Smooth muscle cell (in vitro differentiated cells): ENCODE data around the gene RIMBP3C. TPM values are rescaled to one million over a fixed set of nuclear protein-coding genes. Genes with fewer than 3 reads are reported as not detected.
"Not testable (repeated sequence)": the region's sequence is repeated elsewhere in the genome, so short reads cannot be mapped to it uniquely, and the experiment has no call there.

Experiments used
- DNase-seq: peaks from one replicate; lab custom pipeline; 2025; ENCODE audit not compliant: unreplicated experiment; lab: John Stamatoyannopoulos, UW
- H2AFZ ChIP-seq: fragments of 200-600 bp; sonication (generic); 2 replicates; pipeline ENCODE4 v1.6.0; 2016; ENCODE audit warnings: antibody characterized with exemption, low read depth, mild to moderate bottlenecking
- H3F3A ChIP-seq: fragments of 200-600 bp; sonication (generic); 2 replicates; pipeline ENCODE4 v1.6.0; 2017; ENCODE audit warnings: antibody characterized with exemption, low read depth
- H3K27ac ChIP-seq: fragments of 200-600 bp; sonication (generic); 2 replicates; pipeline ENCODE4 v1.5.1; 2016; ENCODE audit warnings: low read depth, mild to moderate bottlenecking
- H3K27me3 ChIP-seq: fragments of 200-600 bp; sonication (generic); 2 replicates; pipeline ENCODE4 v1.6.1; 2016; ENCODE audit warnings: low read depth, mild to moderate bottlenecking
- H3K36me3 ChIP-seq: fragments of 200-600 bp; sonication (generic); 2 replicates; pipeline ENCODE4 v1.5.1; 2016; ENCODE audit warnings: low read depth
- H3K4me1 ChIP-seq: fragments of 200-600 bp; sonication (generic); 2 replicates; pipeline ENCODE4 v1.5.1; 2016; ENCODE audit warnings: low read depth
- H3K4me2 ChIP-seq: fragments of 200-600 bp; sonication (generic); 2 replicates; pipeline ENCODE4 v1.6.0; 2016; ENCODE audit warnings: mild to moderate bottlenecking
- H3K4me3 ChIP-seq: fragments of 200-600 bp; sonication (generic); 2 replicates; pipeline ENCODE4 v1.5.1; 2016; ENCODE audit warnings: mild to moderate bottlenecking
- H3K79me2 ChIP-seq: fragments of 200-600 bp; sonication (generic); 2 replicates; pipeline ENCODE4 v1.6.0; 2016; ENCODE audit warnings: low read depth, mild to moderate bottlenecking
- H3K9ac ChIP-seq: fragments of 200-600 bp; sonication (generic); 2 replicates; pipeline ENCODE4 v1.6.0; 2016; ENCODE audit warnings: low read depth
- H3K9me3 ChIP-seq: fragments of 200-600 bp; sonication (generic); replicated peaks from 2 replicates; pipeline ENCODE4 v1.5.1; 2016; ENCODE audit warnings: low read depth
- H4K20me1 ChIP-seq: fragments of 200-600 bp; sonication (generic); 2 replicates; pipeline ENCODE4 v1.6.0; 2016; ENCODE audit warnings: low read depth
- WGBS: methylation state at CpG from one replicate; pipeline ENCODE4 v1.1.7; 2016; ENCODE audit warnings: low lambda C conversion rate; 5-methylcytosine and 5-hydroxymethylcytosine counted together
- polyA plus RNA-seq: library from polyadenylated mRNA; unstranded; fragments of >200 nt; fragmentation: Nextera tagmentation; extraction: Ambion mirVana; gene quantifications from 2 replicates; pipeline ENCODE4 v1.2.1, GENCODE V29; 2016
- total RNA-seq: library from RNA; depleted of rRNA; stranded (reverse); fragments of >200 nt; gene quantifications from 2 replicates; pipeline ENCODE4 v1.2.3, GENCODE V29; 2014

Gene RIMBP3C
- total and polyA plus RNA-seq, 2 experiments from 2014 or later: 0.17 to 0.45 TPM

- H4K20me1 ChIP-seq, H3K4me2 ChIP-seq, H3K4me1 ChIP-seq, H3K4me3 ChIP-seq, H3K27ac ChIP-seq, H3K36me3 ChIP-seq, H3K9me3 ChIP-seq, H3K79me2 ChIP-seq, H3K27me3 ChIP-seq, H2AFZ ChIP-seq, DNase-seq, H3K9ac ChIP-seq, H3F3A ChIP-seq: not testable (repeated sequence)
- WGBS: no CpG with 5 or more reads among the region's 115 CpGs
Observed at GRCh38 chr22:21516970-21517764, 34.1 kb downstream of the RIMBP3C start.

DNA sequence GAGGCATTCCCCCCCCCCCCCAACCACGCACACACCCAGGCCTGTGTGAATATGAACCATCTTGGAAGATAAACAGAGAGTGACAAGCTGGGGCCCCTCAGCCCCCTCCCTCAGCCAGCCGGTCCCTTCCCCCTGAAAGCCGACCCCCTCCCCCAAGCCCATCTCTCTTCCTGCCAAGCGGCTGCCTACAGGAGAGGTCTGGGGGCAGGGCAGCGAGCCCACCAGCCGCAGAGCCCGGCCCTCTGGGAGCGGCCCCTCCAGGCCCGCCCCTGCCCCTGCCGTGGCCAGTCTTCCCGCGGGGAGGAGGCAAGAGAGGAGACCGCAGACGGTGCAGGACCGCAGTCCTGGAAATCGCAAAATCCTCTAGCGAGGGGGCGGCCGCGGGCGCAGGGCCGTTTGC, 34.7 kb downstream of the RIMBP3C start:
- not testable (repeated sequence) for H3K4me2 ChIP-seq, H3K27ac ChIP-seq, H3K4me3 ChIP-seq, H4K20me1 ChIP-seq, H2AFZ ChIP-seq, H3K27me3 ChIP-seq, H3K9me3 ChIP-seq, H3K9ac ChIP-seq, H3F3A ChIP-seq, H3K36me3 ChIP-seq, H3K4me1 ChIP-seq, DNase-seq, H3K79me2 ChIP-seq
- no CpG with 5 or more reads among the region's 22 CpGs for WGBS

- H3K9ac ChIP-seq, H3K4me2 ChIP-seq, H2AFZ ChIP-seq, H3K79me2 ChIP-seq, H3K4me3 ChIP-seq, H3K27me3 ChIP-seq, H4K20me1 ChIP-seq, DNase-seq, H3K4me1 ChIP-seq, H3K36me3 ChIP-seq, H3F3A ChIP-seq, H3K9me3 ChIP-seq, H3K27ac ChIP-seq: not testable (repeated sequence)
- no CpG with 5 or more reads among the region's 9 CpGs for WGBS
Observed at GRCh38 chr22:21515234-21515633, 36.0 kb downstream of the RIMBP3C start.

DNA sequence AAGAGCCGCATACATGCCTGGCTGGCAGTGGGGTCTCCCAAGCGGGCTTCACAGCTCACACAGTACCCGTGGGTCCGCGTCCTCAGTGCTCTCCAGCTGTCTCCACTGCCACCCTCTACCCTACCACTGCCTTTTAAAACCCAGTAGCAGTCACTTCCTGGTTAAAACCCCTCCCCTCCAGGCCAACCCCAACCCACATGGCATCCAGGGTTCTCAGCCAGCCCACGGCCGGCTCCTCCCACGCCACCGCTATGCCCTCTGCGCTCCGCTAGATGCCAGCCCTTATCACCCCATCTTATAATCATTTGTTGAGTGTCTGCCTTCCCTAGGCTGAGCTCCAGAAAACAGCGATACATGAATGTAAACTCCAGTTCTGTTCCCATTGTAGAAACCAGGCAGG, 37.1 kb downstream of the RIMBP3C start:
- not testable (repeated sequence) for H3K27ac ChIP-seq, DNase-seq, H4K20me1 ChIP-seq, H3K9ac ChIP-seq, H3K9me3 ChIP-seq, H3K36me3 ChIP-seq, H3K4me1 ChIP-seq, H3K4me2 ChIP-seq, H3K4me3 ChIP-seq, H3F3A ChIP-seq, H3K79me2 ChIP-seq, H2AFZ ChIP-seq, H3K27me3 ChIP-seq
- WGBS: no CpG with 5 or more reads among the region's 12 CpGs

DNA sequence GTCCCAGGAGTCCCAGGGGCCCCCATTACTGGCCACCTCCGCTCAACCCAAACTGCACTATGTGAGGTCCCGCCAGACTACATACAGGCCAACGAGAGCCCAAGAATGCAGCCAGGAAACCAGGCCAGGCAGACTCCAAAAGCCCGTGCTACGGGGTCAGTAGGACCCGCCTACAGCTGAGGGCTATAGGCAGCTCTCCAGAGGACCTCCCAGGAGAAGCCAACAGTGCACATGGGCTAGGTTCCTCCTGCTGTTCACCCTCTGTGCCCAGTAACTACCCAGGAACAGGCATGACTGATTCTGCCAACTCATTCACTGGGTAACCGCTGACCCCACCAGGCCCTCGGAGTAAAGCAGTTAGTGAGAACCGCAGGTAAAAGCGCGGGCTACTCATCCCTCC, 39.2 kb downstream of the RIMBP3C start:
- WGBS: 97% methylated on average over 5 of the region's 11 CpGs
- not testable (repeated sequence) for H3K9ac ChIP-seq

DNA sequence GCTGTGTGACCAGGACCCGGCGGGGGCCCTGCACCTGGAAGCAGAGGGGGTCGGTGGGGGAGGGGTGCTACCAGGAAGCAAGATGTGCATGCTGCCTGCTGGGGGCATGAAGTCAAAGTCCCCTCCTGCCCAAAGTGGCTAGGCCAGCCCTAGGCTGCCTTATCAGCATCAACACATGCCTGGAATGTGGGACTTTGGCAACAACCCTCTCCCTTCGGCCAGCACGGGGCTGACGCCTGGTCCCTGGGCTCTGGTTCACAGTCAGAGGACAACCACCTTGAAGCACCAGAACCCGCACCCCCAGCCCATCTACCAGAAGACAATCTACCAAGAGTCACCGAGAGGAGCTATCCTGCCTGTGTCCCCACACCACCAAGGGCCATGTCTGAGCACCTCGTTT, 40.9 kb downstream of the RIMBP3C start:
- H3K4me1 ChIP-seq, H4K20me1 ChIP-seq, H3K9ac ChIP-seq, H3K36me3 ChIP-seq, H3K27me3 ChIP-seq, H3K9me3 ChIP-seq, H3F3A ChIP-seq, H3K4me2 ChIP-seq, H3K4me3 ChIP-seq, DNase-seq, H3K79me2 ChIP-seq, H2AFZ ChIP-seq, H3K27ac ChIP-seq: not testable (repeated sequence)
- WGBS: no CpG with 5 or more reads among the region's 9 CpGs

More for the DNA sequence above, 39.2 kb downstream of the RIMBP3C start:
- H3K27ac ChIP-seq, H2AFZ ChIP-seq, H3K4me1 ChIP-seq, H3K27me3 ChIP-seq, H3F3A ChIP-seq, H3K79me2 ChIP-seq, DNase-seq, H3K4me2 ChIP-seq, H3K4me3 ChIP-seq, H3K9me3 ChIP-seq, H4K20me1 ChIP-seq, H3K36me3 ChIP-seq: not testable (repeated sequence)

GRCh38 chr22:21499623-21500506, 51.4 kb downstream of the RIMBP3C start:
- not testable (repeated sequence) for H3K27me3 ChIP-seq, H3K79me2 ChIP-seq, DNase-seq, H3K4me3 ChIP-seq, H4K20me1 ChIP-seq, H3F3A ChIP-seq, H3K36me3 ChIP-seq, H2AFZ ChIP-seq, H3K4me2 ChIP-seq, H3K27ac ChIP-seq, H3K9ac ChIP-seq, H3K4me1 ChIP-seq, H3K9me3 ChIP-seq
- no CpG with 5 or more reads among the region's 16 CpGs for WGBS

DNA sequence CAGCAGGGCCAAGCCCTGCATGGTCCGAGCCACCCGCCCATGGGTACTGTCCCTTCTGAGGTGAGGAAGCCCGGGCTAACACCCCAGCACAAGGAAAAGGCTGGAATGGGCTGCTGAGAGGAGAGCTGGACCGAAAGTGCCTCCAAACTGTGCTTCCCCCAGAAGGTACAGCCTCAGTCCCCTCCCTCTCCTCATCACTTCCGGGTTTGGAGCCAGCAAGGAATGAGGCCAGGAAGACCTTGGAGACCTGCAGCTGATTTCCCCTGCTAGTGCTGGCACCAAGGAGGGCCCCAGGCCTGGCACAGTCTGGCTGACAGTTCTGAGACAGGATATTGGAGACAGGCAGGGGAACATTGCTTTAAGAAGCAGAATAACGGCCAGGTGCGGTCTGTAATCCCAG, 52.8 kb downstream of the RIMBP3C start:
- not testable (repeated sequence) for H3K4me3 ChIP-seq, H3F3A ChIP-seq, H3K27me3 ChIP-seq, H3K9me3 ChIP-seq, H3K36me3 ChIP-seq, DNase-seq, H3K9ac ChIP-seq, H3K4me1 ChIP-seq, H3K79me2 ChIP-seq, H4K20me1 ChIP-seq, H3K4me2 ChIP-seq, H3K27ac ChIP-seq, H2AFZ ChIP-seq
- no CpG with 5 or more reads among the region's 7 CpGs for WGBS
